ENCODE data around the gene LPAR1. TPM values are rescaled to one million over a fixed set of nuclear protein-coding genes. Genes with fewer than 3 reads are reported as not detected.

Gene LPAR1
- total and polyA plus RNA-seq, 2 of the 8 experiments (the other 6 are each of a cell fraction or from before 2014, with no cell fraction given) = 3.4 to 5.1 TPM

DNA sequence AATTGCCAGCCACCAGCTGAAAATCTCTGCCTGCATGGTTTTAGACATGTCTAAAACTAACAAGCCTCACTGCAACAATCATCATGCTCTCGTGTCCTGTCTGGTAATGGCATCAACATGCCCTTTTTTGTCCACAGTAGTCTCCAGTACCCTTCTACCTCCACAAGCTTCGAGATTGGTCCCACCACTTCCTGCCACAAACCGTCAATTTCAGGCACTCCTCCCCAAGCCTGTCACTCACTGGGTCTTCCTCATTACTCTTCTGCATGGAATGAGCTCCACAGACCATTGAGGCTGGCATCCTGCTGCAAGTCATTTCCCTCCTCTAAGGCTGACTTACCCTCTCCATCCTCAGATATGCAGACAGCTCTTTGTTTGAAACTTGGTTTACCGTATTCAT lies 9.0 kb downstream of the LPAR1 start:
- 92% methylated on average over 4 of the region's 4 CpGs; no CpG with 5 or more reads in 1 of the 2 experiments for WGBS, 2 experiments (ENCODE audit: extremely low coverage in 1 of 2, insufficient coverage in 1 of 2, insufficient read length in 1 of 2, insufficient replicate concordance in 2 of 2, low coverage in 1 of 2, low lambda C conversion rate in 2 of 2, missing lambda C conversion rate in 1 of 2)
- Histone ChIP-seq H3K18ac (ENCODE audit: extremely low read depth, low read length) (no peak overlapping the region; the same call in 1 of the 2 replicates), H3K79me1 (ENCODE audit: low read depth, low read length) (no peaks in the 10 kb centered on the region), H3K9me3 (ENCODE audit: insufficient read depth in 2 of 2, low read depth in 1 of 2, low read length in 1 of 2) (no peaks in the 10 kb centered on the region), H2BK5ac (ENCODE audit: low read depth, low read length) (no peak overlapping the region), H3K4me3 (ENCODE audit: extremely low read depth in 1 of 4, insufficient read depth in 2 of 4, low read depth in 3 of 4, low read length in 4 of 4) (no peak overlapping the region), H4K8ac (ENCODE audit: extremely low read depth, insufficient read depth, low read length) (no peak overlapping the region), H3K23ac (ENCODE audit: insufficient read length) (no peak overlapping the region), H3K4me2 (ENCODE audit: insufficient read depth in 1 of 2, low read depth in 2 of 2, low read length in 2 of 2) (no peak overlapping the region), H3K56ac (replicated peaks; ENCODE audit: insufficient read length, low read depth, low read length) (no peak overlapping the region), H4K20me1 (replicated peaks in 1 of 2; ENCODE audit: control insufficient read depth in 1 of 2, insufficient read depth in 2 of 2, low read length in 2 of 2) (no peaks in the 10 kb centered on the region), H3K27me3 (replicated peaks in 1 of 4; ENCODE audit: control insufficient read depth in 3 of 4, extremely low read depth in 1 of 4, insufficient read depth in 3 of 4, low read length in 3 of 4) (no peaks in the 10 kb centered on the region), H2BK120ac (replicated peaks; ENCODE audit: low read depth, low read length) (no peak overlapping the region), H2BK20ac (ENCODE audit: low read length) (no peak overlapping the region), H3K9ac (replicated peaks in 1 of 4; ENCODE audit: extremely low read depth in 1 of 4, low read depth in 3 of 4, low read length in 3 of 4) (no peak overlapping the region), H2BK12ac (ENCODE audit: low read depth, low read length) (0 out of 2 replicates have a peak overlapping the region, but pooled peaks have one; percentile 68), H3K27ac (ENCODE audit: low read depth, low read length) (no peak overlapping the region), H4K5ac (ENCODE audit: insufficient read length, low read depth, low read length) (no peak overlapping the region), H4K91ac (replicated peaks; ENCODE audit: insufficient read length, low read length) (peak overlapping the region; percentile 85), H3K14ac (ENCODE audit: insufficient read length) (no peak overlapping the region), H3K79me2 (ENCODE audit: control insufficient read depth in 1 of 2, insufficient read depth in 2 of 2, low read length in 2 of 2) (no peaks in the 10 kb centered on the region), H3K4me1 (replicated peaks in 1 of 4; ENCODE audit: control insufficient read depth in 3 of 4, insufficient read depth in 4 of 4, low read length in 3 of 4) (peaks cover 0 to 4% (median 0%) of the 10 kb centered on the region in 4 experiments; a peak in 2 of 7 replicates), H3K23me2 (ENCODE audit: low read depth, low read length) (no peaks in the 10 kb centered on the region), H2BK15ac (ENCODE audit: low read length) (0 out of 2 replicates have a peak overlapping the region, but pooled peaks have one; percentile 10), H2AK5ac (ENCODE audit: low read depth, low read length) (no peak overlapping the region), H2AFZ (ENCODE audit: low read length) (no peak overlapping the region), H3K4ac (replicated peaks; ENCODE audit: insufficient read length, low read depth, low read length) (no peak overlapping the region), H3K36me3 (ENCODE audit: control insufficient read depth in 2 of 4, insufficient read depth in 4 of 4, low read length in 3 of 4) (no peaks in the 10 kb centered on the region)
- CTCF ChIA-PET (ENCODE audit: partially characterized antibody) = interaction anchor here (1.4 kb wide), 1 partner anchor 553 kb away, joined by 3 read pairs; no protein-coding TSS in a partner anchor
- no peak for FAIRE-seq
- no peak for DNase-seq (ENCODE audit: low read depth in 1 of 2, low spot score in 2 of 2)
- POLR2A ChIA-PET (ENCODE audit: partially characterized antibody) = no interaction called here
- TF ChIP-seq RNF2 (IDR thresholded peaks at IDR 0.05; ENCODE audit: borderline replicate concordance, low read depth, low read length, missing control alignments, poor library complexity, severe bottlenecking) = no peak
- TF ChIP-seq, protein P1, sequence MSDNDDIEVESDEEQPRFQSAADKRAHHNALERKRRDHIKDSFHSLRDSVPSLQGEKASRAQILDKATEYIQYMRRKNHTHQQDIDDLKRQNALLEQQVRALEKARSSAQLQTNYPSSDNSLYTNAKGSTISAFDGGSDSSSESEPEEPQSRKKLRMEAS (IDR thresholded peaks at IDR 0.05) = no peak
- no peak for TF ChIP-seq CHD1 (IDR thresholded peaks at IDR 0.05; ENCODE audit: low read depth, low read length)
- no peak for TF ChIP-seq EP300 (IDR thresholded peaks at IDR 0.05; ENCODE audit: borderline replicate concordance in 1 of 2, low read depth in 2 of 2, low read length in 2 of 2)
- TF ChIP-seq, protein P2, sequence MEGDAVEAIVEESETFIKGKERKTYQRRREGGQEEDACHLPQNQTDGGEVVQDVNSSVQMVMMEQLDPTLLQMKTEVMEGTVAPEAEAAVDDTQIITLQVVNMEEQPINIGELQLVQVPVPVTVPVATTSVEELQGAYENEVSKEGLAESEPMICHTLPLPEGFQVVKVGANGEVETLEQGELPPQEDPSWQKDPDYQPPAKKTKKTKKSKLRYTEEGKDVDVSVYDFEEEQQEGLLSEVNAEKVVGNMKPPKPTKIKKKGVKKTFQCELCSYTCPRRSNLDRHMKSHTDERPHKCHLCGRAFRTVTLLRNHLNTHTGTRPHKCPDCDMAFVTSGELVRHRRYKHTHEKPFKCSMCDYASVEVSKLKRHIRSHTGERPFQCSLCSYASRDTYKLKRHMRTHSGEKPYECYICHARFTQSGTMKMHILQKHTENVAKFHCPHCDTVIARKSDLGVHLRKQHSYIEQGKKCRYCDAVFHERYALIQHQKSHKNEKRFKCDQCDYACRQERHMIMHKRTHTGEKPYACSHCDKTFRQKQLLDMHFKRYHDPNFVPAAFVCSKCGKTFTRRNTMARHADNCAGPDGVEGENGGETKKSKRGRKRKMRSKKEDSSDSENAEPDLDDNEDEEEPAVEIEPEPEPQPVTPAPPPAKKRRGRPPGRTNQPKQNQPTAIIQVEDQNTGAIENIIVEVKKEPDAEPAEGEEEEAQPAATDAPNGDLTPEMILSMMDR (IDR thresholded peaks at IDR 0.05; ENCODE audit: control extremely low read depth in 1 of 3, insufficient read depth in 1 of 3, low read depth in 1 of 3, low read length in 3 of 3) = no peak
- no peak for TF ChIP-seq CREB1 (IDR thresholded peaks at IDR 0.05)
- TF ChIP-seq BCL11A (IDR thresholded peaks at IDR 0.05; ENCODE audit: low read depth in 2 of 2, low read length in 2 of 2) = no peak
